Fibroblast of mammary gland (primary cell): Measurements from ENCODE around the gene MYH9.

Experiments
- DNase-seq: peaks from one replicate; pipeline ENCODE4 v3.0.0-alpha.2; 2010; ENCODE audit warnings: low read depth
- H3K4me3 ChIP-seq: 2 replicates; pipeline ENCODE4 v1.5.1; 2011; ENCODE audit warnings: low read depth, mild to moderate bottlenecking, low read length, moderate library complexity; ENCODE audit not compliant: control insufficient read depth
- TF ChIP-seq, protein P1 (sequence below): conservative IDR thresholded peaks from 2 replicates; pipeline ENCODE4 v1.5.1; 2011; ENCODE audit warnings: low read depth, low read length, inconsistent platforms; ENCODE audit not compliant: control insufficient read depth, insufficient read depth

The MYH9 gene

DNA sequence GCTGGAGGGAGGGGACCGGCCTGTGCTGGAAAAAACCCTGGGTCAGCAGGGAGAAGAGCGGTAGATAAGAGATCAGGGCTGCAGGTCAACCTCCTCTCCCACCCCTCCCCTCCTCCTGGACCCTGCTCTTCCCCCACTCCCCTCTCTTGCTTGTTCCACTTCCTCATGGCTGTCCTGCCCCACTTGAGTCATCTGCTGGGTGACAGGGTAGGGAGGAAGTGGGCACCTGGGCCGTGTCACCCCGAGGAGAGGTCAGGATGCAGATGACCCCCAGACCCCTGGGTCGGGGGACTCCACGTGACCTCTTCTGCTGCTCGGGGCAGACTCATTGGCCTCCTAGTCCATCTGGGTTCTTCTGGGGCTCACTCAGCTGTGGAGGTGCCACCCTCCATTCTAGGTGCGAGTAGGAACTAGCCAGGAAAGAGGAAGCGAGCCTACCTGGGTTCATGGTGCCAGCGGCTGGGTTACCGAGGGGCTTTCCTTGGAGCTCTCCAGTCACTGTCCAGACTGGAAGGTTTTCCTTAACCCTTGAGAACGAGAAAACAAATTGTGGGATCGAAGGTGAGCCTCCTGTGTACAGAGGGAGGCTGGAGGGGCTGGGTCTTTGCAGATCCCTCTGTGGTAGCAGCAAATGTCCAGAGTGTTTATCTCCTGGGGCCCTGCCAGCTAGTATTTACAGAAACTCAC, 154.9 kb downstream of the MYH9 start:
- no peak for DNase-seq
- H3K4me3 ChIP-seq: no peak overlapping the region
- TF ChIP-seq, protein P1, sequence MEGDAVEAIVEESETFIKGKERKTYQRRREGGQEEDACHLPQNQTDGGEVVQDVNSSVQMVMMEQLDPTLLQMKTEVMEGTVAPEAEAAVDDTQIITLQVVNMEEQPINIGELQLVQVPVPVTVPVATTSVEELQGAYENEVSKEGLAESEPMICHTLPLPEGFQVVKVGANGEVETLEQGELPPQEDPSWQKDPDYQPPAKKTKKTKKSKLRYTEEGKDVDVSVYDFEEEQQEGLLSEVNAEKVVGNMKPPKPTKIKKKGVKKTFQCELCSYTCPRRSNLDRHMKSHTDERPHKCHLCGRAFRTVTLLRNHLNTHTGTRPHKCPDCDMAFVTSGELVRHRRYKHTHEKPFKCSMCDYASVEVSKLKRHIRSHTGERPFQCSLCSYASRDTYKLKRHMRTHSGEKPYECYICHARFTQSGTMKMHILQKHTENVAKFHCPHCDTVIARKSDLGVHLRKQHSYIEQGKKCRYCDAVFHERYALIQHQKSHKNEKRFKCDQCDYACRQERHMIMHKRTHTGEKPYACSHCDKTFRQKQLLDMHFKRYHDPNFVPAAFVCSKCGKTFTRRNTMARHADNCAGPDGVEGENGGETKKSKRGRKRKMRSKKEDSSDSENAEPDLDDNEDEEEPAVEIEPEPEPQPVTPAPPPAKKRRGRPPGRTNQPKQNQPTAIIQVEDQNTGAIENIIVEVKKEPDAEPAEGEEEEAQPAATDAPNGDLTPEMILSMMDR: no peak
